ENCODE data around the gene IDS.

IDS gene

GRCh38 chrX:149456476-149457245, 48.4 kb downstream of the IDS start:
- no peak for DNase-seq (ENCODE audit: low read depth)

DNA sequence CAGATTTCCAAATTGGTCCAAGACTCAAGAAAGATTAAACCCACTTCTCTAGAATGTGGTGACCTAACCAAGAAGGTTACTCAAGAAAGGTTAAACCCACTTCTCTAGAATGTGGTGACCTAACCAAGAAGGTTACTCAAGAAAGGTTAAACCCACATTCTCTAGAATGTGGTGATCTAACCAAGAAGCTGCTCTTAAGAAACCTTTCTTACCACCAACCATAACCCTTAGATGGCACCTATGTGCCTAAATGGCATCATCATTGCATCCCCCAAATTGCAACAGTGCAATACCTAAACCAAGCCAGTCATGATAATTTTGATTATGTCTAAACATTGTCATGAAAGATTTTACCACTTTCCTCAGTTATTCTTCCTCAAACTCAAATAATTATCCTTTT, 49.2 kb downstream of the IDS start:
- no peak for DNase-seq (ENCODE audit: low read depth)

GRCh38 chrX:149453906-149454822, 50.9 kb downstream of the IDS start:
- no peak for DNase-seq (ENCODE audit: low read depth)

DNA sequence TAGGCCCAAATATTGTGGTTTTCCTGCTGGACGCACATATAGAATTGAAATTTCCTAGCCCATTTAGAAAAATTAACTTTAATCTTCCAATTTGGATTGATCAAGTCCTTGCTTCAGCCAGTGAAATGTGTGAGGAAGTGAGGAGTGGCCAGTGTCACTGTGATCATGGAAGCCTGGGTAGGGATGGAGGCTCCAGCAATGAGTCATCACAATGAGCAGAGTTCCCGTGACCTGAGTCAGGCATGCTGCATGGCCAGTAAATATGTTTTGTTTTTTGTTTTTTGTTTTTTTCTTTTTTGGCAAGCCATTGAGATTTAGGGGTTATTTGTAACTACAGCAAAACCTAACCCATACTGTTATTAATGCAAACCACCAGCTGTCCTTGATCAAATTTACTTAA, 52.1 kb downstream of the IDS start:
- DNase-seq (ENCODE audit: low read depth): peak; percentile 8

- DNase-seq (ENCODE audit: low read depth): no peak
Observed at GRCh38 chrX:149433451-149433850, 71.7 kb downstream of the IDS start.

- no peak for DNase-seq (ENCODE audit: low read depth)
Observed at GRCh38 chrX:149433051-149433450, 72.1 kb downstream of the IDS start.
